ENCODE results near the gene ZNF345.

Gene ZNF345

DNA sequence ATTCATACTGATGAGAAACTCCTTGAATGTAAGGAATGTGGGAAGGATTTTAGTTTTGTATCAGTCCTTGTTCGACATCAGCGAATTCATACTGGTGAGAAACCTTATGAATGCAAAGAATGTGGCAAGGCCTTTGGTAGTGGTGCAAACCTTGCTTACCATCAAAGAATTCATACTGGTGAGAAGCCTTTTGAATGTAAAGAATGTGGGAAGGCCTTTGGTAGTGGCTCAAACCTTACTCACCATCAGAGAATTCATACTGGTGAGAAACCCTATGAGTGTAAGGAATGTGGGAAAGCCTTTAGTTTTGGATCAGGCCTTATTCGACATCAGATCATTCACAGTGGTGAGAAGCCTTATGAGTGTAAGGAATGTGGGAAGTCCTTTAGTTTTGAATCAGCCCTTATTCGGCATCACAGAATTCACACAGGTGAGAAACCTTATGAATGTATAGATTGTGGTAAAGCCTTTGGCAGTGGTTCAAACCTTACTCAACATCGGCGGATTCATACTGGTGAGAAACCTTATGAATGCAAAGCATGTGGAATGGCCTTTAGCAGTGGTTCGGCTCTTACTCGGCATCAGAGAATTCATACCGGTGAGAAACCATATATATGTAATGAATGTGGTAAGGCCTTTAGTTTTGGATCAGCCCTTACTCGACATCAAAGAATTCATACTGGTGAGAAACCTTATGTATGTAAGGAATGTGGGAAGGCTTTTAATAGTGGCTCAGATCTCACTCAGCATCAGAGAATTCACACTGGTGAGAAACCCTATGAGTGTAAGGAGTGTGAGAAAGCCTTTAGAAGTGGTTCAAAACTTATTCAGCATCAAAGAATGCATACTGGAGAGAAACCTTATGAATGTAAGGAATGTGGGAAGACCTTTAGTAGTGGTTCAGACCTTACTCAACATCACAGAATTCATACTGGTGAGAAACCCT, 26.6 kb downstream of the ZNF345 start:
- peak in 1 of 2 experiments; percentile 4 for DNase-seq
- TF ChIP-seq GATA1 (IDR thresholded peaks at IDR 0.05; ENCODE audit: low read depth, low read length): no peak
- no peak for TF ChIP-seq POLR2A (IDR thresholded peaks at IDR 0.05; ENCODE audit: low read length)

DNA sequence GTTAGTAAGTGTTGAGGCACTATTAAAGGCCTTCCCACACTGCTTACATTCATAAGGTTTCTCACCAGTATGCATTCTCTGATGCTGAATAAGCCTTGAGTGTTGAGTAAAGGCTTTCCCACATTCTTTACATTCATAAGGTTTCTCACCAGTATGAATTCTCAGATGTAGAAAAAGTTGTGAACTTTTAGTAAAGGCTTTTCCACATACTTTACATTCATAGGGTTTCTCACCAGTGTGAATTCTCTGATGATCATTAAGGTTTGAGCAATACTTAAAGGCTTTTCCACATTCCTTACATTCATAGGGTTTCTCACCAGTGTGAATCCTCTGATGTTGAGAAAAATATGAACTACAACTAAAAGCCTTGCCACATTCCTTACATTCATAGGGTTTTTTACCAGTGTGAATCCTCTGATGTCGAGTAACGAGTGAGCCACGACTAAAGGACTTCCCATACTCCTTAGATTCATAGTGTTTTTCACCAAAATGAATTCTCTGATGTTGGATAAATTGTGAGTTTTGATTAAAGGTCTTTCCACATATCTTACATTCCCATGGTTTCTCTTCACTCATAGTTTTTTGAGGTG, 41.2 kb downstream of the ZNF345 start:
- TF ChIP-seq POLR2A (IDR thresholded peaks at IDR 0.05; ENCODE audit: low read length): no peak
- TF ChIP-seq GATA1 (IDR thresholded peaks at IDR 0.05; ENCODE audit: low read depth, low read length): no peak
- DNase-seq: peak in 1 of 2 experiments; percentile 13

DNA sequence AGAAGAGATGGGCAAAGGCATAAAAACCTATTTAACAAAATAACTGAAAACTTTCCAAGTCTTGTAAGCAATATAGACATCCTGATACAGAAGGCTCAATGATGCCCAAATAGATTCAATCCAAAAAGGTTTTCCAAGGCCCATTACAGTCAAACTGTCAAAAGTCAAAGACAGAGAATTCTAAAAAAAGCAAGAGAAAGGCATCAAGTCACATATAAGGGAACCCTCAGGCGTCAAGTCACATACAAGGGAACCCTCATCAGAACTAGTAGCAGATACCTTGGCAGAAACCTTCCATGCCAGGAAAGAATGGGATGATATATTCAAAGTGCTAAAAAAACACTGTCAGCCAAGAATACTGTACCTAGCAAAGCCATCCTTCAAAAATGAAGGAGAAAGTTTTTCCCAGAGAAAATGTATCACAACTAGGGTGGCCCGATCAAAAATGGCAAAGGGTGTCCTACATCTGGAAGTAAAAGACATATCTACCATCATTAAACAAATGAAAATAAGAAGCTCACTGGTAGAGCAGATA, 44.2 kb downstream of the ZNF345 start:
- DNase-seq: no peak
- no peak for TF ChIP-seq POLR2A (IDR thresholded peaks at IDR 0.05; ENCODE audit: low read length)
- TF ChIP-seq GATA1 (IDR thresholded peaks at IDR 0.05; ENCODE audit: low read depth, low read length): no peak

DNA sequence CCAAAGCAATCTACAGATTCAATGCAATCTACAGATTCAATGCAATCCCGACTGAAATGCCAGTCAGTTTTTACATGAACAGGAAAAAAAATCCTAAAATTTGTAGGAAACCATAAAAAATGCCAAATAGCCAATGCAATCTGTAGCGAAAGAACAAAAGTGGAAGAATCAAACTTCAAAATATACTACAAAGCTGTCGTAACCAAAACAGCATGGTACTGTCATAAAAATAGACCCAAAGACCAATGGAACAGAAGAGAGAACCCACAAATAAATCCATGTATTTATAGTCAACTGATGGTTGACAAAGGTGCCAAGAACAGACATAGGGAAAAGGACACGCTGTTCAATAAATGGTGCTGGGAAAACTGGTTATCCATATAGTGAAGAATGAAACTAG, 47.7 kb downstream of the ZNF345 start:
- no peak for DNase-seq
- TF ChIP-seq POLR2A (IDR thresholded peaks at IDR 0.05; ENCODE audit: low read length) (no peak), GATA1 (IDR thresholded peaks at IDR 0.05; ENCODE audit: low read depth, low read length) (no peak)

DNA sequence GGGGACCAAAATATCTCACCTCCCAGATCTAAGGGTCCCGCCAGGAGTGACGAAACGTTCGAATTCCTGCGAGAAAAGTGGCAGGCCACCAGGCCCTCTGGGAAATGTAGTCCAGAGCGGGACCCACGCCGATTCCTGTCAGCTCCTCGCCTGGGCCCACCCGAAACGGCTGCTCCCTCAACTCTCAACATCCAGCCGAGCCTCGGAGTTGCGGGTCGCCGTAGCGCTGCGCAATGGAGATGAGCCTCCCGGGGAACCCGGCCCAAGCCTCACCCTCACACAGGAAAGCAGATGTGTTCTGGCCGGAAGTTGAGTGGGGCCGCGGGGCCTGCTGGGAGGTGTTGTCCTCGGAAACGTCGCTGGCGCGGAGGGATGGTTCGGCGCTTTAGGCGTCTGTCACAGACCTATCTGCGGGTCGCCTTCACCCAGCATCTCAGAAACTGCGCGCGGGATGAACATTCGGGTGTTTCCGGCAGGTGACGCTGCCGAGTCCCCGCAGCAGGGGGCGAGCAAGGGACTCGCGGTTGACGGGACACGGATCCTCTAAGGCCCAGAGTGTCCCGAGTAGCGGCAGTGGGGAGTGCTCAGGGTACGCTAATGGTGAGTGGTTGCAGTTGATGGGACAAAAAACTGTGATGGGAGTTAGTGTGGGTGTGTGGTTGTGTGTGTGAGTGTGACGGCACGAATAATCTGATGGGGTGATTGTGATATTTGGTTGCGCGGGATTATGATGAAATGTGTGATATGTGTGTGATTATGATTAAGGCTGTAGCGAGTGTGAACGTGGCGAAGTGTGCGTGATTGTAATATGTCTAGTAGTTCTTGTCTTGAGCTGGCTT, 65.5 kb downstream of the ZNF345 start, which contains the start of the genes ZNF568 and ZNF829:
Gene ZNF568, plus strand, starts transcription at position 341 of the 839 bp plus-strand sequence. CDS start 6,439 bp downstream, outside the sequence.
Gene ZNF829, minus strand, starts transcription at position 300 of the 839 bp plus-strand sequence. CDS start 1,124 bp downstream, outside the sequence.
- TF ChIP-seq GATA1 (IDR thresholded peaks at IDR 0.05; ENCODE audit: low read depth, low read length) (no peak), POLR2A (IDR thresholded peaks at IDR 0.05; ENCODE audit: low read length) (peak; percentile 56)
- peak; percentile 94 to 97 for DNase-seq

DNA sequence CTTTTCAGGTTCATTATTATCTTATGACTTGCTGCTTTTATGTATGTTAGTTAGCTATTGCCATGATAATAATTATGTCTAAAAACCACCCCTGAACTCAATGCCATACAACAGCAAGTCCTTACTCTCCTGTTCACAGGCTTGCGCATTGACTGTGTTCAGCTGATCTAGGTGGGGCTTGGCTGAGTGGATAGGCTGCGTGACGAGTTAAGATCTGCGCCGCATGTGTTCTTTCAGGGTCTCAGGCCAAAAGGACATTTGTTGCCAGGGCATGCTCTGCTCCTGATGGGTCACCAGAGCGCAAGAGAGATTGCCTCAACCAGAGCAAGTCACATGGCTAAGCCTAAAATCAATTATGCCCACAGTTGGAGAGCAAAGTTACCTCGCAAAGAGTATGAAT, 66.3 kb downstream of the ZNF345 start:
- peak; percentile 51 to 52 for DNase-seq
- no peak for TF ChIP-seq POLR2A (IDR thresholded peaks at IDR 0.05; ENCODE audit: low read length)
- TF ChIP-seq GATA1 (IDR thresholded peaks at IDR 0.05; ENCODE audit: low read depth, low read length): no peak

DNA sequence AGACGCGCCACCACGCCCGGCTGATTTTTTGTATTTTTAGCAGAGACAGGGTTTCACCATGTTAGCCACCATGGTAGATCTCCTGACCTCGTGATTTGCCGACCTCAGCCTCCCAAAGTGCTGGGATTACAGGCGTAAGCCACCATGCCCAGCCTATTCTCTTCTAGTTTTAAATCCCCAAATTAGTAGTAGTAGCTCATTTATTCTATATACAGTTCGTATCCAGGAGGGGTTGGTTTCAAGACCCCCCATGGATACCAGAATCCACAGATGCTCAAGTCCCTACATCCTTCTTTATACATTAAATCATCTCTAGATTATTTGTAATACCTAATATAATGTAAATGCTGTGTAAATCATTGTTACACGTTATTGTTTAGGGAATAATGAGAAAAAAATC, 67.4 kb downstream of the ZNF345 start:
- no peak for DNase-seq
- TF ChIP-seq POLR2A (IDR thresholded peaks at IDR 0.05; ENCODE audit: low read length): no peak
- no peak for TF ChIP-seq GATA1 (IDR thresholded peaks at IDR 0.05; ENCODE audit: low read depth, low read length)
